Measurements from ENCODE around the gene CD99L2. TPM values are rescaled to one million over a fixed set of nuclear protein-coding genes. Genes with fewer than 3 reads are reported as not detected.

Gene CD99L2
- total RNA-seq, 1 experiment from 2014 or later = 9.4 TPM

GRCh38 chrX:150729956-150730355 is 168.5 kb downstream of the CD99L2 start:
- ATAC-seq = no peak
- TF ChIP-seq ELF4 (CRISPR knock-in tag; IDR thresholded peaks at IDR 0.05; ENCODE audit: low read depth) (no peak), ZNF263 (CRISPR knock-in tag; IDR thresholded peaks at IDR 0.05; ENCODE audit: low read depth) (no peak), PREB (CRISPR knock-in tag; IDR thresholded peaks at IDR 0.05; ENCODE audit: borderline replicate concordance) (no peak), PRRX2 (CRISPR knock-in tag; IDR thresholded peaks at IDR 0.05) (no peak), ZNF219 (CRISPR knock-in tag; IDR thresholded peaks at IDR 0.05; ENCODE audit: borderline replicate concordance) (no peak), ZNF281 (CRISPR knock-in tag; IDR thresholded peaks at IDR 0.05) (no peak), ZNF138 (CRISPR knock-in tag; conservative IDR thresholded peaks at IDR 0.05) (no peak), ZNF232 (CRISPR knock-in tag; IDR thresholded peaks at IDR 0.05) (no peak), E2F1 (CRISPR knock-in tag; IDR thresholded peaks at IDR 0.05) (no peak), PRDM15 (CRISPR knock-in tag; IDR thresholded peaks at IDR 0.05) (no peak), USF1 (CRISPR knock-in tag; IDR thresholded peaks at IDR 0.05) (no peak), TEAD1 (CRISPR knock-in tag; IDR thresholded peaks at IDR 0.05) (no peak), ZBTB43 (CRISPR knock-in tag; IDR thresholded peaks at IDR 0.05) (no peak), ZNF671 (CRISPR knock-in tag; IDR thresholded peaks at IDR 0.05) (no peak)
- Mint-ChIP-seq H3K4me1 (peaks cover 17% of the 10 kb centered on the region), H3K4me3 (no peak overlapping the region), H3K36me3 (peaks cover 26% of the 10 kb centered on the region), H3K27me3 (ENCODE audit: low read depth) (no peaks in the 10 kb centered on the region), H3K27ac (no peak overlapping the region), H3K9me3 (no peaks in the 10 kb centered on the region)
- ChIA-PET POLR2A (no interaction called here), CTCF (no interaction called here)
- DNase-seq (ENCODE audit: low spot score) = no peak

- H3K27me3 Mint-ChIP-seq (ENCODE audit: low read depth) = no peaks in the 10 kb centered on the region
- H3K9me3 Mint-ChIP-seq = peaks cover 4% of the 10 kb centered on the region; the same call in 1 of the 2 replicates
- H3K4me1 Mint-ChIP-seq = no peaks in the 10 kb centered on the region
- no peak overlapping the region for H3K4me3 Mint-ChIP-seq
- ATAC-seq (no peak), DNase-seq (ENCODE audit: low spot score) (no peak)
- peaks cover 10% of the 10 kb centered on the region for H3K36me3 Mint-ChIP-seq
- CTCF ChIA-PET = interaction anchor here (0.8 kb wide), 1 partner anchor 175 kb away, joined by 4 read pairs; no protein-coding TSS in a partner anchor
- TF ChIP-seq NR3C1 (CRISPR knock-in tag; conservative IDR thresholded peaks at IDR 0.05; ENCODE audit: low read depth) (no peak), TCF7 (CRISPR knock-in tag; IDR thresholded peaks at IDR 0.05; ENCODE audit: low read depth) (no peak), RELA (CRISPR knock-in tag; IDR thresholded peaks at IDR 0.05; ENCODE audit: borderline replicate concordance) (no peak), SOX15 (CRISPR knock-in tag; IDR thresholded peaks at IDR 0.05) (no peak), NFYB (CRISPR knock-in tag; conservative IDR thresholded peaks at IDR 0.05; ENCODE audit: low read depth) (no peak), MLX (CRISPR knock-in tag; IDR thresholded peaks at IDR 0.05) (no peak), IRF2 (CRISPR knock-in tag; IDR thresholded peaks at IDR 0.05; ENCODE audit: borderline replicate concordance, low read depth) (no peak), TP53 (CRISPR knock-in tag; IDR thresholded peaks at IDR 0.05) (no peak)
- no peak overlapping the region for H3K27ac Mint-ChIP-seq
- POLR2A ChIA-PET = no interaction called here
Measured at GRCh38 chrX:150719621-150720020, 178.8 kb downstream of the CD99L2 start.
